H1 (cell line): ENCODE results near the gene MFNG. TPM values are rescaled to one million over a fixed set of nuclear protein-coding genes. Genes with fewer than 3 reads are reported as not detected.

Experiments used
- ATF2 ChIP-seq: IDR thresholded peaks from 2 replicates; pipeline ENCODE4 v1.6.1; 2012; ENCODE audit warnings: low read length, inconsistent platforms
- CTBP2 ChIP-seq: IDR thresholded peaks from 2 replicates; pipeline ENCODE4 v1.7.0; 2011; ENCODE audit warnings: borderline replicate concordance, mild to moderate bottlenecking, moderate library complexity, mixed read lengths, low read length; ENCODE audit not compliant: insufficient read depth, insufficient read length
- HDAC6 ChIP-seq: IDR thresholded peaks from one replicate; pipeline ENCODE4 v1.7.1; 2012; ENCODE audit warnings: low read depth, mild to moderate bottlenecking, inconsistent platforms, low read length, moderate library complexity
- SUZ12 ChIP-seq: fragments of 200-600 bp; sonication (generic); IDR thresholded peaks from 2 replicates; pipeline ENCODE4 v1.6.1; 2012; ENCODE audit warnings: mild to moderate bottlenecking, inconsistent platforms, low read length, moderate library complexity, mixed read lengths
- TBP ChIP-seq: IDR thresholded peaks from 2 replicates; pipeline ENCODE4 v1.6.1; 2011; ENCODE audit warnings: low read depth, low read length, improper control_type of control experiment
- polyA plus RNA-seq, 7 experiments: library from polyadenylated mRNA; depleted of rRNA in 3 of 7; stranded (reverse) in 5 of 7; unstranded in 2 of 7; fragments of >200 nt in 5 of 7; fragments of 200-250 nt in 2 of 7; gene quantifications; 1 replicate in 5 of 7; 2 replicates in 1 of 7; 4 replicates in 1 of 7; pipeline versions ENCODE4 v1.2.1 to v1.2.3, GENCODE V29; 2011 to 2013; ENCODE audit warnings: missing spikeins in 2 of 7, mixed read lengths in 2 of 7
- total RNA-seq: library from RNA; stranded (reverse); fragmentation: NEBNext Ultra II Directional; extraction: Animal tissue kit (Norgen Biotek cat#: 25700); gene quantifications from 2 replicates; pipeline ENCODE4 v1.2.1, GENCODE V29; 2021

The MFNG gene
- total and polyA plus RNA-seq, 2 of the 8 experiments (the other 6 are each of a cell fraction or from before 2014, with no cell fraction given), result 1.7 to 5.5 TPM

- no peak for TF ChIP-seq ATF2
- no peak for TF ChIP-seq HDAC6
- no peak for TF ChIP-seq CTBP2
- no peak for TF ChIP-seq TBP
- TF ChIP-seq SUZ12, result no peak
Observed at GRCh38 chr22:37493979-37494378, 7.8 kb upstream of the MFNG start (continued).
